HG03095 (cell line): ENCODE data around the gene HNRNPA3.
"Not testable (repeated sequence)": the region's sequence is repeated elsewhere in the genome, so short reads cannot be mapped to it uniquely, and the experiment has no call there.

Experiments
- ATAC-seq: cut with Tn5 transposase; IDR thresholded peaks from one replicate; pipeline ENCODE4 v1.9.1; 2021; ENCODE audit warnings: moderate library complexity; ENCODE audit not compliant: unreplicated experiment

The HNRNPA3 gene

GRCh38 chr2:177232098-177232704, 19.6 kb downstream of the HNRNPA3 start:
- ATAC-seq, result no peak

- no peak for ATAC-seq
Observed at GRCh38 chr2:177234267-177234666, 21.7 kb downstream of the HNRNPA3 start.

DNA sequence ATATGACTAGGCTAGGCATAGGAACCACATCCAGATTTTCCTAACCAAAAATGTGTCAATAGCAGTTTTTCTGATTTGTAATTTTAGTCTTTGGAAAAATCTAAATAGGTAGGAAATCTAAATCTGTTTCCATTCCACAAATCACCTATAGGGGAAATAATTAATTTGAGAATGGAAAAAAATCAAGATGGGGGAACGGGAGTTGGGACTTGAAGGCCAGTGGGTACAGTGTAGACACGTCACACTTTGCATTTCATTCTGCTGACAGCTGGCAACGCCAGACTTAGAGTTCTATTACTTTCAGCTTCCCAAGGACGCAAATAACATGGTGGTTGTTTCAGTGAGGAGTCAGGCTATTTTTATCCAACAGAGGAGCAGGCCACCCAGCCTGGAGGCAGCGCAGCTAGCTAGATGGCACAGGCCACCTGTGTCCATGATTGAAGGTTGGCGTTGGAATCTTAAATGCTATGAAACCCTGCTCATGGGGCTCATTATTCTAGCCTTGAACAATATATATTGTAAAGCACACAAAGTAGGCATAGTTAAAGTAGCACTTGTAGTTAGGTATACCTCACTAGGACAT, 23.4 kb downstream of the HNRNPA3 start:
- ATAC-seq, result no peak

DNA sequence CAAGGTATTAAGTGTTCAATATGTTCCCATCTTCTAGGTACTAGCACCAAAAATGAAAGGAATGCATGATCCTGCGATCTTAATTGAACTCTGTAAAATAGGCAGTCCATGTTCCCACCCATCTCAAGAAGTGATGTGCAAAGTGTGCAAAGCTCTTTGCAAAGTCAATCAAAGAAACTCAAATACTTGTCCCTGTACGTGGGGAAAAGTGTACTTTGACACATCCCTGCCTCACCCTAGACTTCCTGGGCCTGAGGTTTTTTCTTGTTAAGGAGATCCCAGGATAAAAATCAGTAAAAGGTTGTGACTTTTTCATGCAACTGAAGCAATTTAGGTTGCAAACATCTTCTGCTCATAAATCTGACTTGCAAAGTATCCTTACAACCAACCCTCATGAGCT, 25.3 kb downstream of the HNRNPA3 start:
- ATAC-seq, result no peak

GRCh38 chr2:177239053-177239452, 26.5 kb downstream of the HNRNPA3 start:
- ATAC-seq, result no peak

- peak; percentile 58 for ATAC-seq
Observed at GRCh38 chr2:177239932-177240630, 27.5 kb downstream of the HNRNPA3 start.

DNA sequence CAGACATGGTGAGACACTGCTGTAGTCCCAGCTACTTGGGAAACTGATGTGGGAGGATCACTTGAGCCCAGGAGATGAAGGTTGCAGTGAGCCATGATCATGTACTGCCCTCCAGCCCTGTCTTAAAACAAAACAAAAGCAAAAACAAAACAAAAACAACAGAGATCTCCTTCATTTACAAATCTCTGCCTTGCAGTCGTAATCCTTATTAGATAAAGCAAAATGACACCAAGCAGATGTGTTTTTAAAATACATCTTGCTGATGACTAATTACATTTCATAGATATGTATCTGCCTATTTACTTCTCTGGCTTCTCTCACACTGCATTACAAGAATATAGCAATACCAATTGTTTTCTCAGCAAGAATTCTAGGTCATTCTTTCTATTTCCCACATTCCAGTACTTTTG, 29.1 kb downstream of the HNRNPA3 start:
- no peak for ATAC-seq

DNA sequence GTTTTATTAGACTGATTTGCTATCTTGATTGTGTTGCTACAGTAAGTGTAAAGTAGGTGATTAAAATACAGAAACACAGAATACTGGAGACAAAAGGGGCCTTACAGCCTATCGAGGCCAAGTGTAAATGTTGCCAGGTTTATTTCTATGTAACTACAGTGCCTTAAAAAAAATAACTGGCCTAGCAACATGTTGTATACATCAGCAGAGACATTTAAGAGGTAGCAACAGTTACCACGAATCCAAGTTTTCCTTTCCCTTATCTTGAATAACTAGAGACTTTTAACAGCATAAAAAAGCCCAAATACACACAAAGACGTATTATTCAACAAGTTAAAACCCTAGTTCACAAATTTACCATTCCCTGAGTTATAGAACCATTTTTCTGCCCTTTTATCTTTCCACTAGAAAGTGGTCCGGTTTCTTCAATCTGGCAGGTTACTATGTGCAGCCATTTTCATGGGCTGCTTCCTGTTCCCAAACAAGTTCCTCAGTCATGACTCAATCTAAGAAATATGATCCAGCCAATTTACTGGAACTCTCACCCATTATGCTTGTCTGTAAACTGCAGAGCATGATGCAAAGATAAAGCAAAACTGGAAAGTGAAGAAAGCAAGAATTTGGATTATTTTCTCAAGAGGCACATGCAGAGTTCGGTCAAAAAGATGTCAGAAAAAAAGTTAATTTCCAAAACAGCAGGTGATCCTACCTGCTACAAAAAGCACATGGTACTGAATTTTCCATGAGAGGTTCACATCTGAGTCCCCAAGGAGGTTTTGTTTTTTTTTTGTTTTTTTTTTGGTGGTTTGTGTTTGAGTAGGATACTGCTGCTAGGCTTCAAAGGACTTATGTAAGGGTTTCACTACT, 29.8 kb downstream of the HNRNPA3 start:
- ATAC-seq, result no peak

GRCh38 chr2:177243073-177243472, 30.5 kb downstream of the HNRNPA3 start:
- ATAC-seq, result no peak

- ATAC-seq, result no peak
Observed at GRCh38 chr2:177243476-177243875, 30.9 kb downstream of the HNRNPA3 start.

- ATAC-seq, result no peak
Observed at GRCh38 chr2:177244244-177244771, 31.7 kb downstream of the HNRNPA3 start.

DNA sequence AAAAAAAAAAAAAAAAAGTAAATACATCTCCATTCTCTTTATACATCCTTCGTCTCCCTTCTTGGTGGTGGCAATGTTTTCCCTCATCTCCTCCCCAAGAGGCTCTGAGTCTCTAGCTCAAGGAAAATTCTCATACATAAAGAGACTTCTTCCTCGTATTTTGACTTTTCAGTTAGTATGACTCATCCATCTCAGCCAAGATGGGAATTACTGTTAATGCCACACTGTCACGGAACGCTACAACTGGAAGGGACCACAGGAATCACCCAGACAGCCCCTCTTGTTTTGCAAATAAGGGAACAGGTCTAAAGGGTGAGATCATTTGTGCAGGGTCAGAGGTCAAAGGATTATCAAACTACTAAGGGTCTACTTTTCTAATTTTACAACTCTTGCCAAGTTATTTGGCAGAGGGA, 32.4 kb downstream of the HNRNPA3 start:
- ATAC-seq, result no peak

GRCh38 chr2:177246000-177246399, 33.4 kb downstream of the HNRNPA3 start:
- no peak for ATAC-seq

DNA sequence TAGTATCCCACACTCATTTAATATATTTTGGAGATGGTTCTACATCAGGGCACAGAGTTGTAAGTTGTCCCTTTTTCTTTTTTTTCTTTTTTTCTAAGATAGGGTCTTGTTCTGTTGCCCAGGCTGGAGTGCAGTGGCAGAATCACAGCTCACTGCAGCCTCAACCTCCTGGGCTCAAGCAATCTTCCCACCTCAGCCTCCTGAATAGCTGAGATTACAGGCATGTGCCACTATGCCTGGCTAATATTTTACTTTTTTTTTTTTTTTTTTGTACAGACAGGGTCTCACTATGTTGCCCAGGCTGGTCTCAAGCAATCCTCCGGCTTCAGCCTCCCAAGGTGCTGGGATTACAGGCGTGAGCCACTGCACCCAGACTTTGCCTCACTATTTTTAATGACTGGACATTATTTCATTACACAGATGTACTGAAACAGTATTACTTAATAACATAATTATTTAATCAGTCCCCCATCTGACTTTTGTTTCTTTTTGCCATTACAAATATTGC, 34.0 kb downstream of the HNRNPA3 start:
- not testable (repeated sequence) for ATAC-seq

DNA sequence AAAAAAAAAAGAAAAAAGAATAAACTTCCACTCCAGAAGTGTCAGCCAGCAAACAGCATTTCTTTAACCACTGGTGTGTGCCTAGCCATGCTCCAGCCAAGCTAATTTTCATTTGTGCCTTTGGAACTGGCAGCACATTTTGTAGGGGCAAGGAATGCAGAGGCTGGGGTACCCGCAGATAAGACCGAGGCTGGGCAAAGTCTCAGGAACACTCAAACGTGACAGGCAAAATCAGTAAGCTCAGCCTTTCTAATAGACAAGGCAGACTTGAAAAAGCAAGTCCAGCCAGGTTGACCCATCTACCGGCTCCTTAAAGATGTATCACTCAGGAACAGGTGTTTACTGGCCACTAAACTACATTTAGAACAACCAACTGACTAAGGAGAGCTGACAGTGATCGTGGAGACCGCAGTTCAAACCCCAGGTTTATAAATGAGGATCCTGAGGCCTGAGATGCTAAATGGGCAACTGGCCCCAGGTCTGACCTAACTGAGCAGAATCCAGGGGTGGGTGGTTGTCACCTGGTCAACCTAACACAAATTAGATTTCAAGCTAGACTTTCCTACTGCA, 35.2 kb downstream of the HNRNPA3 start:
- no peak for ATAC-seq

- no peak for ATAC-seq
Observed at GRCh38 chr2:177249038-177249437, 36.4 kb downstream of the HNRNPA3 start.

GRCh38 chr2:177250461-177250860, 37.9 kb downstream of the HNRNPA3 start:
- no peak for ATAC-seq

- no peak for ATAC-seq
Observed at GRCh38 chr2:177251165-177251542, 38.6 kb downstream of the HNRNPA3 start.

GRCh38 chr2:177252808-177253531, 40.4 kb downstream of the HNRNPA3 start:
- ATAC-seq, result no peak

GRCh38 chr2:177253704-177254103, 41.1 kb downstream of the HNRNPA3 start:
- no peak for ATAC-seq
